Gastrocnemius medialis (tissue), 4 donors: Measurements from ENCODE around the gene PRIM1.

ENCODE experiments used
- CTCF ChIP-seq, 5 experiments: fragments of 450-650 bp in 3 of 5; fragments of 200-600 bp in 2 of 5; sonication (generic) in 2 of 5; IDR thresholded peaks in 4 of 5; conservative IDR thresholded peaks in 1 of 5; 1 replicate in 4 of 5; 2 replicates in 1 of 5; pipeline ENCODE4 v1.5.1; 2016 to 2019; ENCODE audit warnings: antibody characterized with exemption in 5 of 5, mild to moderate bottlenecking in 3 of 5, moderate library complexity in 3 of 5
- POLR2A ChIP-seq, 2 donors: fragments of 450-650 bp; IDR thresholded peaks; one replicate each; pipeline ENCODE4 v1.6.1; 2017; ENCODE audit warnings: antibody characterized with exemption in 2 of 2, mild to moderate bottlenecking in 2 of 2, moderate library complexity in 2 of 2

DNA sequence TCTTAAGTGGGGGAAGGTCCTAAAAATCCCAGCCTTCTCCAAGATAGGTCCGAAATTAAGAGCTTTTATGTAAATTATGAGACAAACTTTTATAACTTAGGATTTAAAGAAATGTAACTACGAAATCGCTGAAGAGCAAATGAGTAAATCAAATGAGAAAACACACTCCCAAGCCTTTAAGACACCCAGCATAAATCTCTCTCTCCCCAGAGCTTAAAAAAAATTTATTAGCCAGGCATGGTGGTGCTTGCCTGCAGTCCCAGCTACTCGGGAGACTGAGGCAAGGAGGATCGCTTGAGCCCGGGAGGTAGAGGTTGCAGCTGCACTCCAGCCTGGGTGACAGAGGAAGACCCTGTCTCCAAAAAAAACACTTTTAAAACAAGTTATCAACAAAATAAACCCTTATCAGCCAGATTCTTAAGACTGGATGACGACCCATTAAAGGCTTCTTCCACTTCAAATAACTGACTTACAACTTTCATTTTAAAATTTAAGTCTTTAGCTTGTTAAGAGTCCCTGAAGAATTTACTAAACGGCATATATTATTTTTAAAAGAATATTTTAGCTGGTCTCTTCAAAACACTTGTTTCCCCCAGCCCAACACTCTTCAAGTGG lies 67.3 kb downstream of the PRIM1 start:
- TF ChIP-seq CTCF (IDR thresholded peaks at IDR 0.05 in 4 of 5, conservative IDR thresholded peaks at IDR 0.05 in 1 of 5), result no peak
- TF ChIP-seq POLR2A (IDR thresholded peaks at IDR 0.05), result no peak
